IMR-90 (cell line): Measurements from ENCODE around the gene INPP5E. TPM values are rescaled to one million over a fixed set of nuclear protein-coding genes. Genes with fewer than 3 reads are reported as not detected.

Experiments used
- ATAC-seq: fragments of 200-7000 bp; cut with Tn5 transposase; 2 replicates; pipeline ENCODE4 v1.9.1; 2020; ENCODE audit warnings: low read depth, mild to moderate bottlenecking, moderate library complexity
- BruUV-seq: library from RNA; stranded (reverse); fragments of 400-500 nt; replicated peaks from 2 replicates; lab custom pipeline; 2021; lab: Mats Ljungman, UMichigan
- CTCF ChIA-PET: fragments of 300-600 bp; formaldehyde crosslinking; extraction: SDS; loops from one replicate; lab custom pipeline; 2021; ENCODE audit warnings: antibody characterized with exemption; lab: Yijun Ruan, JAX
- POLR2A ChIA-PET: fragments of 300-600 bp; sonication (Branson Sonifier 250); formaldehyde crosslinking; loops from one replicate; lab custom pipeline; 2022; ENCODE audit warnings: antibody characterized with exemption; ENCODE audit not compliant: unreplicated experiment; lab: Charles Lee
- DNase-seq: peaks from one replicate; pipeline ENCODE4 v3.0.0; 2013
- H2AFZ ChIP-seq: replicated peaks from 2 replicates; pipeline ENCODE3; 2013; ENCODE audit warnings: low read length, mild to moderate bottlenecking; ENCODE audit not compliant: poor library complexity
- H2AK5ac ChIP-seq: 2 replicates; pipeline ENCODE4 v1.6.1; 2013; ENCODE audit warnings: low read depth, low read length, inconsistent platforms
- H2AK9ac ChIP-seq: replicated peaks from 2 replicates; pipeline ENCODE3; 2013; ENCODE audit warnings: mild to moderate bottlenecking, low read depth, low read length, moderate library complexity; ENCODE audit not compliant: poor library complexity
- H2BK120ac ChIP-seq: 2 replicates; pipeline ENCODE4 v1.6.1; 2013; ENCODE audit warnings: low read depth, low read length, inconsistent platforms
- H2BK15ac ChIP-seq: 3 replicates; pipeline ENCODE4 v1.6.1; 2013; ENCODE audit warnings: low read depth, low read length, inconsistent platforms
- H2BK20ac ChIP-seq: 2 replicates; pipeline ENCODE4 v1.6.1; 2013; ENCODE audit warnings: low read depth, mild to moderate bottlenecking, inconsistent platforms, low read length, moderate library complexity
- H2BK5ac ChIP-seq: 2 replicates; pipeline ENCODE4 v1.6.1; 2013; ENCODE audit warnings: mild to moderate bottlenecking, low read depth, low read length, inconsistent platforms; ENCODE audit not compliant: poor library complexity, severe bottlenecking
- H3K14ac ChIP-seq: replicated peaks from 2 replicates; pipeline ENCODE4 v1.6.1; 2013; ENCODE audit warnings: low read depth, low read length, inconsistent platforms
- H3K18ac ChIP-seq: 2 replicates; pipeline ENCODE4 v1.6.1; 2013; ENCODE audit warnings: low read depth, low read length, control low read depth
- H3K23ac ChIP-seq: 2 replicates; pipeline ENCODE4 v1.6.1; 2013; ENCODE audit warnings: low read depth, low read length, inconsistent platforms
- H3K27ac ChIP-seq: 2 replicates; pipeline ENCODE4 v1.5.1; 2013; ENCODE audit warnings: mild to moderate bottlenecking, control low read depth, low read length; ENCODE audit not compliant: insufficient read depth
- H3K27me3 ChIP-seq: 2 replicates; pipeline ENCODE4 v1.6.1; 2013; ENCODE audit warnings: low read length; ENCODE audit not compliant: control insufficient read depth, insufficient read depth
- H3K36me3 ChIP-seq: 2 replicates; pipeline ENCODE4 v1.6.1; 2013; ENCODE audit warnings: low read length, mixed read lengths; ENCODE audit not compliant: control insufficient read depth, insufficient read depth
- H3K4ac ChIP-seq: 2 replicates; pipeline ENCODE4 v1.6.1; 2013; ENCODE audit warnings: low read depth, low read length, inconsistent platforms
- H3K4me1 ChIP-seq: 2 replicates; pipeline ENCODE4 v1.6.1; 2013; ENCODE audit warnings: low read length, mixed read lengths; ENCODE audit not compliant: control insufficient read depth, insufficient read depth
- H3K4me2 ChIP-seq: 2 replicates; pipeline ENCODE4 v1.6.1; 2013; ENCODE audit warnings: low read depth, mild to moderate bottlenecking, control low read depth, low read length, moderate library complexity
- H3K4me3 ChIP-seq: 2 replicates; pipeline ENCODE4 v1.5.1; 2013; ENCODE audit warnings: low read depth, mild to moderate bottlenecking, control low read depth, low read length, moderate library complexity; ENCODE audit not compliant: insufficient read depth
- H3K56ac ChIP-seq: 2 replicates; pipeline ENCODE4 v1.6.1; 2013; ENCODE audit warnings: low read length, inconsistent platforms; ENCODE audit not compliant: insufficient read depth; ENCODE audit errors: extremely low read depth
- H3K79me1 ChIP-seq, 2 experiments: 2 replicates each; pipeline ENCODE4 v1.6.1; 2013; ENCODE audit warnings: low read length in 2 of 2, inconsistent platforms in 1 of 2, low read depth in 1 of 2
- H3K9ac ChIP-seq: 2 replicates; pipeline ENCODE4 v1.6.1; 2013; ENCODE audit warnings: low read depth, low read length, control low read depth
- H3K9me1 ChIP-seq: 2 replicates; pipeline ENCODE4 v1.6.1; 2013; ENCODE audit warnings: low read length, inconsistent platforms; ENCODE audit not compliant: insufficient read depth
- H3K9me3 ChIP-seq: 2 replicates; pipeline ENCODE4 v1.6.1; 2013; ENCODE audit warnings: low read length; ENCODE audit not compliant: control insufficient read depth, insufficient read depth
- H4K20me1 ChIP-seq: 2 replicates; pipeline ENCODE4 v1.6.1; 2013; ENCODE audit warnings: low read length, inconsistent platforms; ENCODE audit not compliant: insufficient read depth
- H4K5ac ChIP-seq: 2 replicates; pipeline ENCODE4 v1.6.1; 2013; ENCODE audit warnings: mild to moderate bottlenecking, low read depth, low read length, control low read depth
- H4K8ac ChIP-seq, 2 experiments: 2 replicates each; pipeline ENCODE4 v1.6.1; 2013; ENCODE audit warnings: low read depth in 2 of 2, low read length in 2 of 2, control low read depth in 1 of 2, inconsistent platforms in 1 of 2
- H4K91ac ChIP-seq: 2 replicates; pipeline ENCODE4 v1.6.1; 2013; ENCODE audit warnings: low read depth, low read length, inconsistent platforms; ENCODE audit not compliant: insufficient read depth
- BHLHE40 ChIP-seq: fragments of 150-350 bp; IDR thresholded peaks from 2 replicates; pipeline ENCODE4 v1.6.1; 2016; ENCODE audit warnings: mild to moderate bottlenecking, low read depth, low read length
- CEBPB ChIP-seq: IDR thresholded peaks from 2 replicates; pipeline ENCODE4 v1.6.1; 2012; ENCODE audit warnings: low read depth, low read length, improper control_type of control experiment
- ELK1 ChIP-seq: fragments of 150-350 bp; IDR thresholded peaks from 2 replicates; pipeline ENCODE4 v1.6.1; 2016; ENCODE audit warnings: low read depth, mild to moderate bottlenecking, low read length, moderate library complexity, borderline replicate concordance
- FOS ChIP-seq: fragments of 150-350 bp; IDR thresholded peaks from 2 replicates; pipeline ENCODE4 v1.6.1; 2016; ENCODE audit warnings: low read depth, low read length
- MAZ ChIP-seq: IDR thresholded peaks from 2 replicates; pipeline ENCODE4 v1.6.1; 2012; ENCODE audit warnings: low read depth, mild to moderate bottlenecking, low read length, improper control_type of control experiment, moderate library complexity, borderline replicate concordance
- MXI1 ChIP-seq: IDR thresholded peaks from 2 replicates; pipeline ENCODE4 v1.6.1; 2012; ENCODE audit warnings: low read depth, mild to moderate bottlenecking, low read length, moderate library complexity, borderline replicate concordance
- NFE2L2 ChIP-seq: fragments of 150-350 bp; IDR thresholded peaks from 2 replicates; pipeline ENCODE4 v1.6.1; 2016; ENCODE audit warnings: low read depth, mild to moderate bottlenecking, low read length
- POLR2A ChIP-seq: IDR thresholded peaks from 2 replicates; pipeline ENCODE4 v1.6.1; 2012; ENCODE audit warnings: mild to moderate bottlenecking, low read depth, low read length
- RAD21 ChIP-seq: IDR thresholded peaks from 2 replicates; pipeline ENCODE4 v1.6.1; 2012; ENCODE audit warnings: low read length, improper control_type of control experiment
- RCOR1 ChIP-seq: IDR thresholded peaks from 2 replicates; pipeline ENCODE4 v1.6.1; 2012; ENCODE audit warnings: mild to moderate bottlenecking, low read length, improper control_type of control experiment; ENCODE audit not compliant: insufficient replicate concordance
- RFX5 ChIP-seq: IDR thresholded peaks from 2 replicates; pipeline ENCODE4 v1.8.0; 2012; ENCODE audit warnings: low read depth, mild to moderate bottlenecking, low read length, moderate library complexity
- SMC3 ChIP-seq: fragments of 150-350 bp; IDR thresholded peaks from 2 replicates; pipeline ENCODE4 v1.6.1; 2016; ENCODE audit warnings: low read depth, mild to moderate bottlenecking, antibody characterized with exemption, low read length, moderate library complexity
- USF2 ChIP-seq: fragments of 150-350 bp; IDR thresholded peaks from 2 replicates; pipeline ENCODE4 v1.6.1; 2017; ENCODE audit warnings: mild to moderate bottlenecking, antibody characterized with exemption, low read length, low read depth
- WGBS, 2 experiments: methylation state at CpG; one replicate each; pipeline versions ENCODE4 v1.1.5 to v1.1.7; 2013; ENCODE audit warnings: missing lambda C conversion rate in 2 of 2; ENCODE audit not compliant: insufficient read length in 1 of 2; ENCODE audit errors: extremely low coverage in 2 of 2; 5-methylcytosine and 5-hydroxymethylcytosine counted together
- dilution Hi-C: fragments of 300-500 bp; cut with HindIII; formaldehyde crosslinking; loops from one replicate; pipeline ENCODE4 v1.14.3; 2018; ENCODE audit warnings: low sequenced_read_pairs; ENCODE audit not compliant: unreplicated experiment
- in situ Hi-C: fragments of 300-500 bp; cut with MboI; formaldehyde crosslinking; loops from 3 replicates; pipeline ENCODE4 v1.14.3; 2019; ENCODE audit warnings: low sequenced_read_pairs, inconsistent platforms, mixed read lengths
- intact Hi-C: fragments of 100-400 bp; cut with micrococcal nuclease; formaldehyde crosslinking; loops from 2 replicates; pipeline ENCODE4 v1.10.0; 2022
- polyA plus RNA-seq, 3 experiments: library from polyadenylated mRNA; depleted of rRNA; stranded (reverse); fragments of >200 nt; gene quantifications; 2 replicates each; pipeline ENCODE4 v1.2.3, GENCODE V29; 2012; ENCODE audit warnings: low replicate concordance in 1 of 3
- total RNA-seq: library from RNA; depleted of rRNA; stranded (reverse); fragments of >200 nt; gene quantifications from 2 replicates; pipeline ENCODE4 v1.2.3, GENCODE V29; 2012

INPP5E gene
- total and polyA plus RNA-seq, 2 of the 4 experiments (the other 2 are of a cell fraction) = 1.6 to 9.4 TPM

- Histone ChIP-seq H2BK20ac (no peak overlapping the region), H2AFZ (no peak overlapping the region), H3K36me3 (peaks cover 74% of the 10 kb centered on the region), H3K4me3 (no peak overlapping the region), H4K5ac (no peak overlapping the region), H3K14ac (no peak overlapping the region), H3K18ac (no peak overlapping the region), H3K4me2 (no peak overlapping the region), H3K9me1 (no peaks in the 10 kb centered on the region), H2BK120ac (no peak overlapping the region), H3K4me1 (no peaks in the 10 kb centered on the region), H2AK9ac (no peak overlapping the region), H3K79me1 (peaks cover 14 to 18% of the 10 kb centered on the region in 2 experiments), H4K20me1 (peaks cover 3% of the 10 kb centered on the region; the same call in 1 of the 2 replicates), H2AK5ac (no peak overlapping the region), H3K9ac (no peak overlapping the region), H3K4ac (no peak overlapping the region), H3K9me3 (no peaks in the 10 kb centered on the region), H3K27ac (no peak overlapping the region), H3K56ac (no peak overlapping the region), H4K8ac (no peak overlapping the region), H3K23ac (no peak overlapping the region), H2BK5ac (no peak overlapping the region), H3K27me3 (no peaks in the 10 kb centered on the region), H2BK15ac (no peak overlapping the region), H4K91ac (no peak overlapping the region)
- no TSS peak for BruUV-seq
- ChIA-PET CTCF (no interaction called here), POLR2A (no interaction called here)
- ATAC-seq = no peak
- 89% methylated on average over 9 of the region's 21 CpGs; no CpG with 5 or more reads in 1 of the 2 experiments for WGBS, 2 experiments
- intact Hi-C loops (no loop called here), in situ Hi-C loops (no loop called here), dilution Hi-C loops (no loop called here)
- no peak for DNase-seq
- TF ChIP-seq RFX5 = no peak
- no peak for TF ChIP-seq NFE2L2
- TF ChIP-seq MXI1 = no peak
- no peak for TF ChIP-seq FOS
- TF ChIP-seq POLR2A = no peak
- TF ChIP-seq ELK1 = no peak
- TF ChIP-seq MAZ = no peak
- no peak for TF ChIP-seq BHLHE40
- TF ChIP-seq SMC3 = no peak
- no peak for TF ChIP-seq USF2
- no peak for TF ChIP-seq RCOR1
- no peak for TF ChIP-seq RAD21
- no peak for TF ChIP-seq CEBPB
Measured at GRCh38 chr9:136392538-136393449, 46.9 kb downstream of the INPP5E start.
